ENCODE results near the gene PHACTR2.

The PHACTR2 gene

DNA sequence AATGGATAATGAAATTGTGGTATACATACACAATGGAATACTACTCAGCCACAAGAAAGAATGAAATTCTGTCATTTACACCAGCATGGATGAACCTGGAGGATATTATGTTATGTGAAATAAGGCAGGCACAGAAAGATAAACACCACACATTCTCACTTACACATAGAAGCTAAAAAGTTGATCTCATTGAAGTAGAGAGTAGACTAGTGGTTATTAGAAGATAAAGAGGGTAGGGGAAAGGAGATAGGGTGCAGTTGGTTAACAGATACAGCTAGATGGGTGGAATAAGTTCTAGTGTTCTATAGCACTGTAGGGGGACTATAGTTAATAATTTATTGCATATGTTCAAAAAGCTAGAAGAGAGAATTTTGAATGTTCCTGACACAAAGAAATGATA is 139.9 kb downstream of the PHACTR2 start:
- H3K4me3 ChIP-seq (ENCODE audit: low read depth, low read length), result no peak overlapping the region
- in situ Hi-C loops (cut with HindIII; ENCODE audit: low sequenced_read_pairs), result no loop called here
- no peak for DNase-seq (ENCODE audit: low read depth, low spot score)
- TF ChIP-seq, protein P1, sequence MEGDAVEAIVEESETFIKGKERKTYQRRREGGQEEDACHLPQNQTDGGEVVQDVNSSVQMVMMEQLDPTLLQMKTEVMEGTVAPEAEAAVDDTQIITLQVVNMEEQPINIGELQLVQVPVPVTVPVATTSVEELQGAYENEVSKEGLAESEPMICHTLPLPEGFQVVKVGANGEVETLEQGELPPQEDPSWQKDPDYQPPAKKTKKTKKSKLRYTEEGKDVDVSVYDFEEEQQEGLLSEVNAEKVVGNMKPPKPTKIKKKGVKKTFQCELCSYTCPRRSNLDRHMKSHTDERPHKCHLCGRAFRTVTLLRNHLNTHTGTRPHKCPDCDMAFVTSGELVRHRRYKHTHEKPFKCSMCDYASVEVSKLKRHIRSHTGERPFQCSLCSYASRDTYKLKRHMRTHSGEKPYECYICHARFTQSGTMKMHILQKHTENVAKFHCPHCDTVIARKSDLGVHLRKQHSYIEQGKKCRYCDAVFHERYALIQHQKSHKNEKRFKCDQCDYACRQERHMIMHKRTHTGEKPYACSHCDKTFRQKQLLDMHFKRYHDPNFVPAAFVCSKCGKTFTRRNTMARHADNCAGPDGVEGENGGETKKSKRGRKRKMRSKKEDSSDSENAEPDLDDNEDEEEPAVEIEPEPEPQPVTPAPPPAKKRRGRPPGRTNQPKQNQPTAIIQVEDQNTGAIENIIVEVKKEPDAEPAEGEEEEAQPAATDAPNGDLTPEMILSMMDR (IDR thresholded peaks at IDR 0.05; ENCODE audit: low read depth, low read length), result no peak

DNA sequence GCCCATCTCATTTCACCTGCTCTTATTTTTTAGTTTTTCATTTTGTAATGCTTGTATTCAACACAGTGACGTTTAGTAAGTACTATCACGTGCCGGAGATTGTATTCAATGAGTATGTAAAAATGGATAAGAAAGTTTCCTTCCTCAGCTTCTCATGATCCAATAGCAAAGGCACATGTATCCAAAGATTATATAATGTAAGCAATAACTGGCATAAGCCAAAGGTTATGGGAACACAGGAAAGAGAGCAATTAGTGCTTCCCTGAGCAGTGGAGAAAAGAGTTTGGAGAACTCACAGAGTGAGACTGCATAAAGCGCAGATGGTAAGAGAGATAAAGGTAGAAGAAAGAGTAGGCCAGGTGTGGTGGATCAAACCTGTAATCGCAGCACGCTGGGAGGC is 143.6 kb downstream of the PHACTR2 start:
- DNase-seq (ENCODE audit: low read depth, low spot score), result no peak
- no peak overlapping the region for H3K4me3 ChIP-seq (ENCODE audit: low read depth, low read length)
- in situ Hi-C loops (cut with HindIII; ENCODE audit: low sequenced_read_pairs), result no loop called here
- TF ChIP-seq, protein P1 (IDR thresholded peaks at IDR 0.05; ENCODE audit: low read depth, low read length), result no peak

DNA sequence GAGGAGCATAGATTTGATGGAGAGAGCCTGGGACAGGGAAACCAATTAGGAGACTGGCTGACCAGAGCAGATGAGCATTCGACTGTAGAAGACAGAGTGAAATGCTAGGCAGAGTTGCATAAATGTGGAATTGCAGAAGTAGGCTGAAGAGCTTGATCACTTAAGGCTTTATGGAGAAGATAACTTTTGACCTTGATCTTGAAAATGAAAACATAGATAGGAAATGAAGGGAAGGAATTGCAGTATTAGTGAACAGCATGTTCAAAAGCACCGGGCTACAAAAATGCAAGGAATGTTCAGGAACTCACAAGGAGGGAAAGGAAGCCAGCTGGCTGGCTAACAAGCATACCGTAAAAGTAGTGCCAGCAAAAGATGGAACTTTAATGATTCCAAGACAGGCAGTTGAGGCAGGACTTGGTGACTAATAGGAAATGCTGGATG is 144.8 kb downstream of the PHACTR2 start:
- TF ChIP-seq, protein P1 (IDR thresholded peaks at IDR 0.05; ENCODE audit: low read depth, low read length), result no peak
- DNase-seq (ENCODE audit: low read depth, low spot score), result peak; percentile 45
- in situ Hi-C loops (cut with HindIII; ENCODE audit: low sequenced_read_pairs), result no loop called here
- no peak overlapping the region for H3K4me3 ChIP-seq (ENCODE audit: low read depth, low read length)

DNA sequence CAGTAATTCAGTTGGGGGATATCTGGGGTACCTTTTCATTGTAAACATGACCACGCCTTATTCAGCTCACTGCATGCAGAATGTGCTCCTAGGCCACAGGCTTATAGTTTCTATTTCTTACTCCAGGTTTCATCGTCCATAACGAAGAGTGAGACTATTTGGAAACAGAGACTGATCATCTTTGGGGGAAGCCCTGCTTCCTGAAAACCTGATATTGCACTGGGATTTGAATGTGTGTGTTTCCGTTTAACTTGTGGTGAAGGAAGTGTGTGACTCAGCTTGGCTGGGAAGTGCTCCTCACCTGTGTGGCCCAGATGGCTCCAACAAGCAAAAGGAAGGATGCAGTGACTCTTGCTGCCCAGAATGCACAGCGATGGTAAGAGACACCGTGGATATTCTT is 145.8 kb downstream of the PHACTR2 start:
- in situ Hi-C loops (cut with HindIII; ENCODE audit: low sequenced_read_pairs), result no loop called here
- TF ChIP-seq, protein P1 (IDR thresholded peaks at IDR 0.05; ENCODE audit: low read depth, low read length), result no peak
- H3K4me3 ChIP-seq (ENCODE audit: low read depth, low read length), result no peak overlapping the region
- DNase-seq (ENCODE audit: low read depth, low spot score), result peak; percentile 13

DNA sequence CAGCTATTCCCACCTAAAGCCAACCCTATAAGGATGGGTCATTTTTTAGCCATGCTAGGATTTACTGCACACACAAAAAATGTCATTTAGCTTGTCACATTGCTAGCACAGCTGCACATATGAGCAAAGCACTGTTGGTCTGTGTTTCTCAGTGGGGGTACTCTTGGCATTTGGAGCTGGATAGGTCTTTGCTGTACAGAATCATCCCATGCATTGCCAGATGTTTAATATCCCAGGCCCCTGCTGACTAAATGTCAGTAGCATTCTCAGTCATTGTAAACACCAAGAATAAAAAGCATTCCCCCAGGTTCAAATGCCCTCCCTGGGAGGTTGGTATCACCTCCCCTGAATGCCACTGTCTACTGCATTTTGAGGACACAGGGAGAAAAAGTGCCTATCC is 150.8 kb downstream of the PHACTR2 start:
- no peak overlapping the region for H3K4me3 ChIP-seq (ENCODE audit: low read depth, low read length)
- in situ Hi-C loops (cut with HindIII; ENCODE audit: low sequenced_read_pairs), result no loop called here
- TF ChIP-seq, protein P1 (IDR thresholded peaks at IDR 0.05; ENCODE audit: low read depth, low read length), result no peak
- DNase-seq (ENCODE audit: low read depth, low spot score), result no peak

DNA sequence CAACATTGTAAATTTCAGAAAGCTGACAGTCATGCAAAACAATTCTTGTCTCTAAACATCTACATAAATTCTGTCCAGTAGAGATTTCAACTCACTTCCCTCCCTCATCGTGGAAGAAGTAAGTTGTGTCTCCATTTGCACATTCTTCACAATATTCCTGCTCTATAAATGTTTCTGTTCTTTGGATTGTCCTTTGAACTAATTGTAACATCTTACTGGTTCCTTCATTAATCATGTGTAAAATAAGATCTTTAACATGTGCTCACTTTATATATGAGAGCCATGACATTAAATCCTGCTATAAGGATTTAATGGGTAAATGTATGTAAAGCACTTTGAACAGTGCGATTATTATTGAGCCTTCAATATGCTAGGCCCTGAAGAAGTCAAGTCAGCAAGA is 158.4 kb downstream of the PHACTR2 start:
- in situ Hi-C loops (cut with HindIII; ENCODE audit: low sequenced_read_pairs), result no loop called here
- H3K4me3 ChIP-seq (ENCODE audit: low read depth, low read length), result no peak overlapping the region

More for the DNA sequence above, 158.4 kb downstream of the PHACTR2 start:
- DNase-seq (ENCODE audit: low read depth, low spot score), result no peak
- TF ChIP-seq, protein P1 (IDR thresholded peaks at IDR 0.05; ENCODE audit: low read depth, low read length), result no peak
